ENCODE data around the gene MRPS35. TPM values are rescaled to one million over a fixed set of nuclear protein-coding genes. Genes with fewer than 3 reads are reported as not detected.

Gene MRPS35
- total RNA-seq, 1 experiment from 2014 or later, result 91.7 TPM

GRCh38 chr12:27785882-27786570, 75.4 kb downstream of the MRPS35 start:
- no peaks in the 10 kb centered on the region for H3K27me3 ChIP-seq (ENCODE audit: insufficient read depth, low read depth)
- no peak overlapping the region; the same call in 1 of the 2 replicates for H3K4me3 ChIP-seq
- intact Hi-C loops (cut with micrococcal nuclease; ENCODE audit: unreplicated experiment), result no loop called here
- H4K20me1 ChIP-seq (ENCODE audit: insufficient read depth), result no peaks in the 10 kb centered on the region; the same call in 1 of the 2 replicates
- DNase-seq, result peak in 1 of 2 experiments; percentile 81
- peaks cover 96% of the 10 kb centered on the region for H3K79me2 ChIP-seq (ENCODE audit: low read depth)
- ChIA-PET CTCF (no interaction called here), POLR2A (ENCODE audit: unreplicated experiment) (no interaction called here)
- H3F3A ChIP-seq (ENCODE audit: insufficient read depth, low read depth), result peaks cover 31% of the 10 kb centered on the region
- no TSS peak for BruUV-seq (replicated peaks)
- H3K9me3 ChIP-seq (ENCODE audit: insufficient read depth, low read depth), result no peaks in the 10 kb centered on the region
- TF ChIP-seq EZH2 (IDR thresholded peaks at IDR 0.05; ENCODE audit: low read depth), result no peak
- TF ChIP-seq, protein P1, sequence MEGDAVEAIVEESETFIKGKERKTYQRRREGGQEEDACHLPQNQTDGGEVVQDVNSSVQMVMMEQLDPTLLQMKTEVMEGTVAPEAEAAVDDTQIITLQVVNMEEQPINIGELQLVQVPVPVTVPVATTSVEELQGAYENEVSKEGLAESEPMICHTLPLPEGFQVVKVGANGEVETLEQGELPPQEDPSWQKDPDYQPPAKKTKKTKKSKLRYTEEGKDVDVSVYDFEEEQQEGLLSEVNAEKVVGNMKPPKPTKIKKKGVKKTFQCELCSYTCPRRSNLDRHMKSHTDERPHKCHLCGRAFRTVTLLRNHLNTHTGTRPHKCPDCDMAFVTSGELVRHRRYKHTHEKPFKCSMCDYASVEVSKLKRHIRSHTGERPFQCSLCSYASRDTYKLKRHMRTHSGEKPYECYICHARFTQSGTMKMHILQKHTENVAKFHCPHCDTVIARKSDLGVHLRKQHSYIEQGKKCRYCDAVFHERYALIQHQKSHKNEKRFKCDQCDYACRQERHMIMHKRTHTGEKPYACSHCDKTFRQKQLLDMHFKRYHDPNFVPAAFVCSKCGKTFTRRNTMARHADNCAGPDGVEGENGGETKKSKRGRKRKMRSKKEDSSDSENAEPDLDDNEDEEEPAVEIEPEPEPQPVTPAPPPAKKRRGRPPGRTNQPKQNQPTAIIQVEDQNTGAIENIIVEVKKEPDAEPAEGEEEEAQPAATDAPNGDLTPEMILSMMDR (conservative IDR thresholded peaks at IDR 0.05), result no peak
- H3K4me1 ChIP-seq (replicated peaks; ENCODE audit: insufficient read depth), result peaks cover 49% of the 10 kb centered on the region
- H2AFZ ChIP-seq, result no peak overlapping the region
- peak overlapping the region; percentile 78 for H3K27ac ChIP-seq
- no peaks in the 10 kb centered on the region for H3K9me2 ChIP-seq (ENCODE audit: insufficient read depth)
- H3K4me2 ChIP-seq, result peak overlapping the region; percentile 60
- H3K36me3 ChIP-seq (ENCODE audit: low read depth), result peaks cover 11% of the 10 kb centered on the region

DNA sequence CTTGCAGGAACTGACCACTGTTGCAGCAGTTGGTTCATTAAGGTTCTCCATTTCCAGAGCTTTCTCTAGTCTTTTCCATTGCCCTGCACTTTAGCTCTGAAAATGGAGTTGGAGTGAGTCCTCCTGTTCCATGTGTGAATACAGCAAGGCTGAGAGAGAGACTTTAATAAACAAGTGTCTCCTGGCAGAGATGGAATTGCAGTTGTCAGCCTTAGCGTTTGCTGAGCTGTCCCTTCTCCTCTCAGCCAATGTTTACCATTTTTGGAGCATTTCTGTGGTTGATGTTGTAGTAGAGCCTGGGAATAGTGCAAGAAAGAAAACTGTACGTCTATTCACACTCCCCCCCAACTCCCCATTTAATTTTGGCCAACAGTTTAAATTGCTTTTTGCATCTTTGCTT, 76.9 kb downstream of the MRPS35 start:
- peaks cover 35% of the 10 kb centered on the region for H3K4me1 ChIP-seq (replicated peaks; ENCODE audit: insufficient read depth)
- H3K36me3 ChIP-seq (ENCODE audit: low read depth), result peaks cover 5% of the 10 kb centered on the region
- no peaks in the 10 kb centered on the region; the same call in 1 of the 2 replicates for H4K20me1 ChIP-seq (ENCODE audit: insufficient read depth)
- H3K4me2 ChIP-seq, result no peak overlapping the region
- H3K27me3 ChIP-seq (ENCODE audit: insufficient read depth, low read depth), result no peaks in the 10 kb centered on the region
- CTCF ChIA-PET, result interaction anchor here (0.6 kb wide), 2 partner anchors 55 to 588 kb away, joined by 5 read pairs; no protein-coding TSS in a partner anchor
- TF ChIP-seq EZH2 (IDR thresholded peaks at IDR 0.05; ENCODE audit: low read depth), result no peak
- TF ChIP-seq, protein P1 (conservative IDR thresholded peaks at IDR 0.05), result no peak
- peaks cover 84% of the 10 kb centered on the region for H3K79me2 ChIP-seq (ENCODE audit: low read depth)
- H3K9me3 ChIP-seq (ENCODE audit: insufficient read depth, low read depth), result no peaks in the 10 kb centered on the region
- DNase-seq, result no peak
- no peak overlapping the region for H2AFZ ChIP-seq
- H3K4me3 ChIP-seq, result no peak overlapping the region
- no peak overlapping the region for H3K27ac ChIP-seq
- POLR2A ChIA-PET (ENCODE audit: unreplicated experiment), result interaction anchor here (0.7 kb wide), 1 partner anchor 1195 kb away, joined by 17 read pairs; no protein-coding TSS in a partner anchor
- intact Hi-C loops (cut with micrococcal nuclease; ENCODE audit: unreplicated experiment), result no loop called here
- BruUV-seq (replicated peaks), result no TSS peak
- H3K9me2 ChIP-seq (ENCODE audit: insufficient read depth), result no peaks in the 10 kb centered on the region
- H3F3A ChIP-seq (ENCODE audit: insufficient read depth, low read depth), result peaks cover 25% of the 10 kb centered on the region

GRCh38 chr12:27790179-27790578, 79.5 kb downstream of the MRPS35 start:
- no peaks in the 10 kb centered on the region for H3K27me3 ChIP-seq (ENCODE audit: insufficient read depth, low read depth)
- no peak overlapping the region for H2AFZ ChIP-seq
- H4K20me1 ChIP-seq (ENCODE audit: insufficient read depth), result no peaks in the 10 kb centered on the region; the same call in 1 of the 2 replicates
- no peaks in the 10 kb centered on the region for H3K9me2 ChIP-seq (ENCODE audit: insufficient read depth)
- peaks cover 18% of the 10 kb centered on the region for H3K4me1 ChIP-seq (replicated peaks; ENCODE audit: insufficient read depth)
- H3K36me3 ChIP-seq (ENCODE audit: low read depth), result peaks cover 11% of the 10 kb centered on the region; the same call in 1 of the 2 replicates
- BruUV-seq (replicated peaks), result no TSS peak
- TF ChIP-seq EZH2 (IDR thresholded peaks at IDR 0.05; ENCODE audit: low read depth), result no peak
- TF ChIP-seq, protein P1 (conservative IDR thresholded peaks at IDR 0.05), result no peak
- no peak for DNase-seq
- H3K4me3 ChIP-seq, result no peak overlapping the region
- H3K4me2 ChIP-seq, result no peak overlapping the region
- POLR2A ChIA-PET (ENCODE audit: unreplicated experiment), result no interaction called here
- intact Hi-C loops (cut with micrococcal nuclease; ENCODE audit: unreplicated experiment), result no loop called here
- no peak overlapping the region for H3K27ac ChIP-seq
- H3K79me2 ChIP-seq (ENCODE audit: low read depth), result peaks cover 58% of the 10 kb centered on the region
- H3K9me3 ChIP-seq (ENCODE audit: insufficient read depth, low read depth), result no peaks in the 10 kb centered on the region
- H3F3A ChIP-seq (ENCODE audit: insufficient read depth, low read depth), result peaks cover 17% of the 10 kb centered on the region
- CTCF ChIA-PET, result no interaction called here
